OCI-LY7 (cell line): ENCODE data around the gene AVPR2. TPM values are rescaled to one million over a fixed set of nuclear protein-coding genes. Genes with fewer than 3 reads are reported as not detected.

Experiments
- BruUV-seq: library from RNA; stranded (reverse); fragments of 400-500 nt; replicated peaks from 2 replicates; lab custom pipeline; 2021; lab: Mats Ljungman, UMichigan
- CTCF ChIA-PET: fragments of 300-600 bp; sonication (Branson Sonifier 250); formaldehyde crosslinking; loops from one replicate; lab custom pipeline; 2022; ENCODE audit warnings: antibody characterized with exemption; ENCODE audit not compliant: unreplicated experiment; lab: Charles Lee
- POLR2A ChIA-PET: fragments of 300-600 bp; sonication (Branson Sonifier 250); formaldehyde crosslinking; loops from one replicate; lab custom pipeline; 2022; ENCODE audit warnings: antibody characterized with exemption; lab: Charles Lee
- DNase-seq: peaks from one replicate; pipeline ENCODE4 v3.0.0-alpha.2; 2015; ENCODE audit warnings: low spot score
- H2AFZ ChIP-seq: fragments of 200-600 bp; sonication (generic), shearing (Covaris generic); 2 replicates; pipeline ENCODE4 v1.6.1; 2014; ENCODE audit warnings: mild to moderate bottlenecking, antibody characterized with exemption, low read length, moderate library complexity
- H3K27ac ChIP-seq: fragments of 200-600 bp; sonication (generic); 2 replicates; pipeline ENCODE4 v1.5.1; 2014; ENCODE audit warnings: mixed run types, low read depth, mild to moderate bottlenecking, moderate library complexity, low read length, inconsistent platforms; ENCODE audit not compliant: poor library complexity, severe bottlenecking
- H3K36me3 ChIP-seq: fragments of 200-600 bp; sonication (generic); 2 replicates; pipeline ENCODE4 v1.6.1; 2014; ENCODE audit warnings: mild to moderate bottlenecking, antibody characterized with exemption, low read length, moderate library complexity, mixed read lengths; ENCODE audit not compliant: insufficient read depth
- H3K4me1 ChIP-seq: fragments of 200-600 bp; sonication (generic); 2 replicates; pipeline ENCODE4 v1.5.1; 2014; ENCODE audit warnings: mild to moderate bottlenecking, low read length; ENCODE audit not compliant: insufficient read depth, poor library complexity, severe bottlenecking
- H3K4me2 ChIP-seq: fragments of 200-600 bp; sonication (generic); 2 replicates; pipeline ENCODE4 v1.6.1; 2014; ENCODE audit warnings: mild to moderate bottlenecking, low read length
- H3K4me3 ChIP-seq: fragments of 200-600 bp; sonication (generic); 2 replicates; pipeline ENCODE4 v1.5.1; 2014; ENCODE audit warnings: mild to moderate bottlenecking, low read depth, low read length; ENCODE audit not compliant: poor library complexity, severe bottlenecking
- H3K79me2 ChIP-seq: fragments of 200-600 bp; sonication (generic); 2 replicates; pipeline ENCODE4 v1.6.1; 2016; ENCODE audit warnings: low read depth, mild to moderate bottlenecking, low read length, moderate library complexity, mixed read lengths; ENCODE audit not compliant: insufficient read depth
- H3K9me2 ChIP-seq: fragments of 200-600 bp; sonication (generic); 2 replicates; pipeline ENCODE4 v1.6.1; 2016; ENCODE audit warnings: mild to moderate bottlenecking, low read length, mixed read lengths; ENCODE audit not compliant: insufficient read depth
- H3K9me3 ChIP-seq: fragments of 200-600 bp; sonication (generic); 2 replicates; pipeline ENCODE4 v1.6.1; 2014; ENCODE audit warnings: mild to moderate bottlenecking, mixed run types, low read length, mixed read lengths
- H4K20me1 ChIP-seq: fragments of 200-600 bp; sonication (generic); 2 replicates; pipeline ENCODE4 v1.6.1; 2014; ENCODE audit warnings: mild to moderate bottlenecking, antibody characterized with exemption, low read length, moderate library complexity, mixed read lengths; ENCODE audit not compliant: insufficient read depth
- CTCF ChIP-seq: fragments of 200-600 bp; sonication (generic); conservative IDR thresholded peaks from 2 replicates; pipeline ENCODE4 v1.5.1; 2014; ENCODE audit warnings: mild to moderate bottlenecking, antibody characterized with exemption, low read length, moderate library complexity, mixed read lengths
- EZH2phosphoT487 ChIP-seq: fragments of 200-600 bp; sonication (generic); IDR thresholded peaks from 2 replicates; pipeline ENCODE4 v1.6.1; 2018; ENCODE audit warnings: low read depth, borderline replicate concordance, mild to moderate bottlenecking, mixed run types, antibody characterized with exemption, low read length, moderate library complexity, mixed read lengths
- intact Hi-C: fragments of 100-400 bp; cut with micrococcal nuclease; formaldehyde crosslinking; loops from one replicate; pipeline ENCODE4 v1.10.0; 2022; ENCODE audit not compliant: unreplicated experiment
- total RNA-seq, 2 experiments: library from RNA; depleted of rRNA in 1 of 2; stranded (reverse); fragments of >200 nt in 1 of 2; shearing (Covaris generic) in 1 of 2; gene quantifications; 2 replicates each; pipeline ENCODE4 v1.2.3, GENCODE V29; 2014 to 2022

Gene AVPR2
- total RNA-seq, 2 experiments from 2014 or later, result 0.09 TPM; not detected in 1

DNA sequence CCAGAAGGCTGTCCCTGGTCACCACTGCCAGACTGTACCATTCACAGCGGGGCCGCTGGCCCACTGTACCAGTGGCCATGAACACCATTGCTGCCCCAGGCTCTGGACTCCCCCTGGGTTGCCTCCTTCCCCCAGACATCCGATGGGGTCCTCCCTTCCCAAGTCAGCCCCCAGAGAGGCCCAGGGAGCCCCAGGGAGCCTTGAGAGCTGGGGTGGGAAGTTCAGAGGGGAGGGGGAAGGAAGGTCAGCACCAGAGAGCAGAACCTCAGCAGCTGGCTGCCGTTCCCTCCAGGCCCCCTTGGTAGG is 22.0 kb downstream of the AVPR2 start:
- Histone ChIP-seq H3K4me1 (peaks cover 44% of the 10 kb centered on the region), H3K4me2 (peak overlapping the region; percentile 100), H3K9me3 (no peaks in the 10 kb centered on the region), H3K4me3 (peak overlapping the region; percentile 99), H3K79me2 (peaks cover 30% of the 10 kb centered on the region; the same call in 1 of the 2 replicates), H3K27ac (peak overlapping the region; percentile 100), H3K36me3 (peaks cover 29% of the 10 kb centered on the region), H4K20me1 (no peaks in the 10 kb centered on the region), H2AFZ (no peak overlapping the region), H3K9me2 (no peaks in the 10 kb centered on the region)
- ChIA-PET CTCF (interaction anchor here (0.9 to 1.2 kb wide), 2 partner anchors 40 to 42 kb away, joined by 3 read pairs; no protein-coding TSS in a partner anchor), POLR2A (interaction anchor here (0.8 to 1.7 kb wide), 6 partner anchors 40 to 96 kb away, joined by 3 to 6 read pairs (median 3); partner anchors contain the start of gene HCFC1)
- no TSS peak for BruUV-seq
- DNase-seq, result no peak
- TF ChIP-seq CTCF (no peak), EZH2phosphoT487 (no peak)
- intact Hi-C loops, result loop anchor here (10.0 kb wide), 1 partner anchor 448 kb away; the partner anchor contains the start of genes EMD and FLNA

DNA sequence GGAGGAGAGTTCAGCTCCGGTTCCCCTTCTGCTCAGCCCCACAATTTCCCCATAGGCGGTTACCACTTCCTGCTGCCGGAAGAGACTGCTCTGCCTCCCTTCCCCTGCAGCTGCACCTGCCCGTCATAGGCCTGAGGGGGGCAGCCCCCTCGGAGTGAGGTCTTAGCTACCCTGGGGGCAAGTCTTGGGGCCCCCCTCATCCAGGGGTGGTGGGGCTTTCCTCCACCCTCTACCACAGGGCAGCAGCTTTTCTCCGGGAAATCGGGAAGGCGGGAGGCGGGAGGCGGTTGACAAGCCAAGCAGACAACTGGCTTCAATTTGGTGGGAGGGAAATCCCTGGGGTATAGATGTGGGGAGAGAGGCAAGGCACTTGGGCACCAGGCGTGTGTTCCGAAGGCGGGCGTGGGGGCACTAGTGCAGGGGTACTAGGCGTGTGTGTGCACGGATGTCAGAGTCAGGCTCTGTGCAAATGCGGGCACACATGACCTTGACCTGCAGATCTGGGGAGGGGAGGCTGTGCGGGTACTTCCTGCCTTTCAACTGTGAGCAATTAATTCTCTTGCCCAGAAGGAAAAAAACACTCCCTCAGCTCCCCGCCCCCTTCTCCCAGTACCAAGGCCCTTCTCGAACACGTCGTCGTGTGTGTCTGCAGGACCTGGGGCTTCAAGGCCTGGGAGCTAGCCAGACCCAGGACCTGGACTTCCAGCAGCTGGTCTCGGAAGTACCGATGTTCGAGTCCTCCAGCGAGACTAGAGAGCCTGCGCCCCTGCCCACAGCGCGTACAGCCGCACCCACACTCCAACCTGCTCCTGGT is 22.6 kb downstream of the AVPR2 start:
- TF ChIP-seq CTCF (peak; percentile 42; the same call in 1 of the 2 replicates), EZH2phosphoT487 (no peak)
- intact Hi-C loops, result loop anchor here (10.0 kb wide), 1 partner anchor 448 kb away; the partner anchor contains the start of genes EMD and FLNA
- Histone ChIP-seq H2AFZ (no peak overlapping the region), H3K4me2 (peak overlapping the region; percentile 100), H4K20me1 (no peaks in the 10 kb centered on the region), H3K9me3 (no peaks in the 10 kb centered on the region), H3K9me2 (no peaks in the 10 kb centered on the region), H3K36me3 (peaks cover 34% of the 10 kb centered on the region), H3K4me3 (peak overlapping the region; percentile 99), H3K4me1 (peaks cover 44% of the 10 kb centered on the region), H3K27ac (peak overlapping the region; percentile 100), H3K79me2 (peaks cover 30% of the 10 kb centered on the region; the same call in 1 of the 2 replicates)
- peak; percentile 91 for DNase-seq
- BruUV-seq, result no TSS peak
- ChIA-PET CTCF (interaction anchor here (0.9 to 1.2 kb wide), 2 partner anchors 40 to 41 kb away, joined by 3 read pairs; no protein-coding TSS in a partner anchor), POLR2A (interaction anchor here (0.8 to 1.7 kb wide), 7 partner anchors 40 to 95 kb away, joined by 3 to 6 read pairs (median 3); partner anchors contain the start of gene HCFC1)
